ENCODE results near the gene TMEM31.

DNA sequence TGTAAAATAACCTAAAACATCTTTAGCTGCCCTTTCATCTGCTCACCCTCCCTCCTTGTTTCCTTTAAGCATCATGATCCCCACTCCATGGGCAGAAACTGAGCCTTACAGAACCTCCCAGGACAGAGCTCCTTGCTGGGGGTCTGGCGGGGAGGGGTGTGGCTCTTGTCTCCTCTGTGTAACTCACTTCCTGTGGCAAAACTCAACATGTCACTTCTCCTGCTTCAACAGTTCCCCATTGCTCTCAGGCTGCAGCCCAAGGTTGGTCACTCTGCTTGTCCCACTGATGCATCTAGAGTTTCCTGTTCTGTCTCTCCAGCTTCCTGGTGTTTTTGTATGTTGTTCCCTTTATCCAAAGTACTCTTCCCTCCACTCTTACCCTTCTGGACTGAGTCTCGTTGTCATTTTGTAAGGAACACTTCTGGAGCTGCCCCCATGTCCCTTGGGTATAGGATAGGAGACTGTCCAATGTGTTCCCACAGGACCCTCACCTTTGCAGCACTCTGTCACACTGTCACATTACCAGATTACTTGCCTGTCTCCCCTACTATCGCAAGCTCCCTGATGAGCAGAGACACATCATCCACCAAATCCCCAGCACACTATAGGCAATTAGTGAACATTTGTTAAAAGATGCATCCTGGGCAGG, 19.6 kb downstream of the TMEM31 start:
- no peak for TF ChIP-seq SP1 (IDR thresholded peaks at IDR 0.05; ENCODE audit: low read depth)
- TF ChIP-seq RAD21 (IDR thresholded peaks at IDR 0.05; ENCODE audit: low read depth), result no peak
- no peak for TF ChIP-seq EZH2 (IDR thresholded peaks at IDR 0.05)
- TF ChIP-seq POLR2A (IDR thresholded peaks at IDR 0.05; ENCODE audit: borderline replicate concordance, extremely low read depth, insufficient read depth, insufficient read length), result no peak
- TF ChIP-seq POLR2AphosphoS5 (IDR thresholded peaks at IDR 0.05; ENCODE audit: low read depth, low read length), result no peak
- TF ChIP-seq, protein P1, sequence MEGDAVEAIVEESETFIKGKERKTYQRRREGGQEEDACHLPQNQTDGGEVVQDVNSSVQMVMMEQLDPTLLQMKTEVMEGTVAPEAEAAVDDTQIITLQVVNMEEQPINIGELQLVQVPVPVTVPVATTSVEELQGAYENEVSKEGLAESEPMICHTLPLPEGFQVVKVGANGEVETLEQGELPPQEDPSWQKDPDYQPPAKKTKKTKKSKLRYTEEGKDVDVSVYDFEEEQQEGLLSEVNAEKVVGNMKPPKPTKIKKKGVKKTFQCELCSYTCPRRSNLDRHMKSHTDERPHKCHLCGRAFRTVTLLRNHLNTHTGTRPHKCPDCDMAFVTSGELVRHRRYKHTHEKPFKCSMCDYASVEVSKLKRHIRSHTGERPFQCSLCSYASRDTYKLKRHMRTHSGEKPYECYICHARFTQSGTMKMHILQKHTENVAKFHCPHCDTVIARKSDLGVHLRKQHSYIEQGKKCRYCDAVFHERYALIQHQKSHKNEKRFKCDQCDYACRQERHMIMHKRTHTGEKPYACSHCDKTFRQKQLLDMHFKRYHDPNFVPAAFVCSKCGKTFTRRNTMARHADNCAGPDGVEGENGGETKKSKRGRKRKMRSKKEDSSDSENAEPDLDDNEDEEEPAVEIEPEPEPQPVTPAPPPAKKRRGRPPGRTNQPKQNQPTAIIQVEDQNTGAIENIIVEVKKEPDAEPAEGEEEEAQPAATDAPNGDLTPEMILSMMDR (IDR thresholded peaks at IDR 0.05 in 2 of 3, conservative IDR thresholded peaks at IDR 0.05 in 1 of 3; ENCODE audit: borderline replicate concordance in 1 of 3, insufficient read depth in 1 of 3, low read depth in 2 of 3, low read length in 2 of 3), result no peak
- no peak for TF ChIP-seq ZFX (IDR thresholded peaks at IDR 0.05)
- no peak for TF ChIP-seq YY1 (IDR thresholded peaks at IDR 0.05; ENCODE audit: extremely low read depth, insufficient replicate concordance, low read depth, low read length)

Data from HCT116 (cell line).